Hepatocyte (in vitro differentiated cells): ENCODE measurements around the gene PRDM16.

ENCODE experiments used
- CTCF ChIP-seq: fragments of 200-600 bp; sonication (generic); IDR thresholded peaks from 2 replicates; pipeline ENCODE4 v1.5.1; 2016; ENCODE audit warnings: antibody characterized with exemption, mild to moderate bottlenecking; ENCODE audit not compliant: poor library complexity
- EZH2 ChIP-seq: fragments of 200-600 bp; sonication (generic); IDR thresholded peaks from 2 replicates; pipeline ENCODE4 v1.6.1; 2016; ENCODE audit warnings: antibody characterized with exemption, mild to moderate bottlenecking, borderline replicate concordance
- EZH2phosphoT487 ChIP-seq: fragments of 200-600 bp; sonication (generic); IDR thresholded peaks from one replicate; pipeline ENCODE4 v1.6.1; 2018; ENCODE audit warnings: antibody characterized with exemption, mild to moderate bottlenecking, low read depth, moderate library complexity; ENCODE audit not compliant: unreplicated experiment, severe bottlenecking

GRCh38 chr1:3261969-3262579 is 193.1 kb downstream of the PRDM16 start:
- TF ChIP-seq CTCF (no peak), EZH2phosphoT487 (no peak), EZH2 (no peak)
